Measurements from ENCODE around the gene VAV2. TPM values are rescaled to one million over a fixed set of nuclear protein-coding genes. Genes with fewer than 3 reads are reported as not detected.

Gene VAV2
- total RNA-seq, 1 donor from 2014 or later, result 12.7 TPM

- no peak for TF ChIP-seq CTCF (IDR thresholded peaks at IDR 0.05)
These were observed 10.0 kb downstream of the VAV2 start for GRCh38 chr9:133981958-133982681.

GRCh38 chr9:133981589-133981957, 10.6 kb downstream of the VAV2 start:
- Histone ChIP-seq H3K9me3 (no peaks in the 10 kb centered on the region), H3K36me3 (no peaks in the 10 kb centered on the region), H3K27me3 (no peaks in the 10 kb centered on the region), H3K4me1 (peaks cover 0 to 12% of the 10 kb centered on the region in 2 donors), H3K4me3 (no peak overlapping the region), H3K27ac (no peak overlapping the region)
- intact Hi-C loops (cut with DNase I), result no loop called here
- no peak for TF ChIP-seq CTCF (IDR thresholded peaks at IDR 0.05)
- no peak for DNase-seq (ENCODE audit: low spot score in 2 of 2)

More at GRCh38 chr9:133981958-133982681, 10.0 kb downstream of the VAV2 start:
- no peaks in the 10 kb centered on the region for H3K36me3 ChIP-seq
- no peak for DNase-seq (ENCODE audit: low spot score in 2 of 2)
- no peak overlapping the region for H3K27ac ChIP-seq
- H3K4me3 ChIP-seq, result no peak overlapping the region
- peaks cover 0 to 12% of the 10 kb centered on the region in 2 donors for H3K4me1 ChIP-seq
- H3K27me3 ChIP-seq, result no peaks in the 10 kb centered on the region
- H3K9me3 ChIP-seq, result no peaks in the 10 kb centered on the region
- intact Hi-C loops (cut with DNase I), result no loop called here

- intact Hi-C loops (cut with DNase I), result no loop called here
- DNase-seq (ENCODE audit: low spot score in 2 of 2), result no peak
These were observed 11.1 kb downstream of the VAV2 start for GRCh38 chr9:133980864-133981588.

GRCh38 chr9:133979921-133980863, 11.9 kb downstream of the VAV2 start:
- Histone ChIP-seq H3K9me3 (no peaks in the 10 kb centered on the region), H3K4me3 (peak overlapping the region in 1 of 2 donors; percentile 52), H3K36me3 (no peaks in the 10 kb centered on the region), H3K4me1 (peaks cover 0 to 12% of the 10 kb centered on the region in 2 donors), H3K27ac (peak overlapping the region in 1 of 2 donors; percentile 25), H3K27me3 (no peaks in the 10 kb centered on the region)
- intact Hi-C loops (cut with DNase I), result no loop called here
- no peak for TF ChIP-seq CTCF (IDR thresholded peaks at IDR 0.05)
- DNase-seq (ENCODE audit: low spot score in 2 of 2), result no peak

More at GRCh38 chr9:133980864-133981588, 11.1 kb downstream of the VAV2 start:
- no peak overlapping the region for H3K4me3 ChIP-seq
- no peak overlapping the region for H3K27ac ChIP-seq
- no peaks in the 10 kb centered on the region for H3K27me3 ChIP-seq
- H3K36me3 ChIP-seq, result no peaks in the 10 kb centered on the region
- no peak for TF ChIP-seq CTCF (IDR thresholded peaks at IDR 0.05)
- peaks cover 0 to 12% of the 10 kb centered on the region in 2 donors for H3K4me1 ChIP-seq
- no peaks in the 10 kb centered on the region for H3K9me3 ChIP-seq

GRCh38 chr9:133979273-133979920, 12.7 kb downstream of the VAV2 start:
- Histone ChIP-seq H3K27me3 (no peaks in the 10 kb centered on the region), H3K27ac (peak overlapping the region in 1 of 2 donors; percentile 25), H3K4me3 (peak overlapping the region; percentile 18 to 52), H3K9me3 (no peaks in the 10 kb centered on the region), H3K4me1 (peaks cover 0 to 12% of the 10 kb centered on the region in 2 donors), H3K36me3 (no peaks in the 10 kb centered on the region)
- DNase-seq (ENCODE audit: low spot score in 2 of 2), result no peak
- intact Hi-C loops (cut with DNase I), result no loop called here
- no peak for TF ChIP-seq CTCF (IDR thresholded peaks at IDR 0.05)
